GM19099 (cell line): ENCODE measurements around the gene KCNE5.

Experiments
- POLR2A ChIP-seq: IDR thresholded peaks from 3 replicates; pipeline ENCODE4 v1.6.1; 2011; ENCODE audit warnings: low read depth; ENCODE audit not compliant: insufficient read length; ENCODE audit errors: extremely low read depth

The KCNE5 gene

GRCh38 chrX:109624641-109625616 is at the start of gene KCNE5:
TSS of gene KCNE5 (minus strand) at chrX:109625172. CDS start at chrX:109625020, 152 bp downstream.
- no peak for TF ChIP-seq POLR2A

GRCh38 chrX:109672239-109672638 is 47.3 kb upstream of the KCNE5 start:
- TF ChIP-seq POLR2A = no peak

GRCh38 chrX:109667986-109668385 is 43.0 kb upstream of the KCNE5 start:
- no peak for TF ChIP-seq POLR2A

- no peak for TF ChIP-seq POLR2A
Observed at GRCh38 chrX:109660435-109661143, 35.6 kb upstream of the KCNE5 start.

GRCh38 chrX:109658391-109658790 is 33.4 kb upstream of the KCNE5 start:
- no peak for TF ChIP-seq POLR2A

GRCh38 chrX:109656774-109657173 is 31.8 kb upstream of the KCNE5 start:
- TF ChIP-seq POLR2A = no peak

GRCh38 chrX:109655502-109656201 is 30.7 kb upstream of the KCNE5 start:
- TF ChIP-seq POLR2A = no peak

GRCh38 chrX:109654516-109655109 is 29.6 kb upstream of the KCNE5 start:
- TF ChIP-seq POLR2A = no peak

GRCh38 chrX:109643687-109644086 is 18.7 kb upstream of the KCNE5 start:
- no peak for TF ChIP-seq POLR2A

- no peak for TF ChIP-seq POLR2A
Observed at GRCh38 chrX:109638158-109638557, 13.2 kb upstream of the KCNE5 start.

- no peak for TF ChIP-seq POLR2A
Observed at GRCh38 chrX:109635146-109635545, 10.2 kb upstream of the KCNE5 start.

GRCh38 chrX:109632906-109633504 is 8.0 kb upstream of the KCNE5 start:
- TF ChIP-seq POLR2A = no peak

GRCh38 chrX:109629310-109629709 is 4.3 kb upstream of the KCNE5 start:
- no peak for TF ChIP-seq POLR2A

- no peak for TF ChIP-seq POLR2A
Observed at GRCh38 chrX:109626637-109627036, 1.7 kb upstream of the KCNE5 start.
